ENCODE results near the gene MEGF11.
"Not testable (repeated sequence)": the region's sequence is repeated elsewhere in the genome, so short reads cannot be mapped to it uniquely, and the experiment has no call there.

The MEGF11 gene

DNA sequence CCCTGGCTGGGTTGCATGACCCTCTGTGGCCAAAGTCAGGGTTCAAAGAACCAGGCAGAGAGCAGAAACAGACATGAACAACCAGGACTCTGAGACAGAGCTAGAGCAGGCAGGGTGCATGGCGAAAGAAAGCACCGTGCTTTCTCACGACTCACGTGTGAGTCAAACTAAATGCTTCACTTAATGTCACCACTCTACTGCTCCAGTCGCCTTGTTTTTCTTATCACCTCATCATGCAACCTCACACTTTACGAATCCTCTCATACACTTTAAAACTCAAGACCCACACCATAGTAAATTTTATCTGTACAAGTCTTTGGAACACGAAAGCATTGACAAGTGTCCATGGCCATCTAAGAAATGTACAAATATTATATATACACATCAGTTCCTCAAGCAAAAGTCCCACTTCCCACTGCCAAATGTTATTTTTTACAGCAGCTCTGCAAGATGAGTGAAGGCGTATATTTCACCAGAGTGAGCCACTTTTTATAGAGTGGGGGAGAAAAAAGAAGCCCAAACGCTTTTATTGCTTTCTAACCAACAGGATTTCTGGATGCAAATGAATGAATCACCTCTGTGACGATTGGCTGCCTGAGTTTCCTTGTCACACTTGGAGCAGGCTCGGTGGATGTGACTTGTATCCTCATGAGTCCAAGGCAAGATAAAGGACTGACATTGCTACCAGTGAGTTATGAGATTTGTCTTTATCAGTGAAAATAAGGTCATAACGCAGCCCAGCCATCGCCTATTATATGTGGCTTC is 16.0 kb upstream of the MEGF11 start:
- H2AFZ ChIP-seq (ENCODE audit: low read length) = peak overlapping the region; percentile 96
- H3K79me2 ChIP-seq (ENCODE audit: insufficient read depth, low read length) = no peaks in the 10 kb centered on the region
- H3K9ac ChIP-seq (ENCODE audit: low read depth, low read length, poor library complexity, severe bottlenecking) = peak overlapping the region; percentile 54
- no peaks in the 10 kb centered on the region for H3K9me3 ChIP-seq (ENCODE audit: insufficient read depth, low read depth, low read length)
- H3K27me3 ChIP-seq (ENCODE audit: insufficient read depth, low read length, poor library complexity, severe bottlenecking) = no peaks in the 10 kb centered on the region
- H3K4me2 ChIP-seq (ENCODE audit: low read depth, low read length, poor library complexity, severe bottlenecking) = peak overlapping the region; percentile 88
- H4K20me1 ChIP-seq (ENCODE audit: insufficient read depth, low read length, poor library complexity, severe bottlenecking) = no peaks in the 10 kb centered on the region
- peaks cover 16% of the 10 kb centered on the region for H3K4me1 ChIP-seq (ENCODE audit: insufficient read depth, low read length, poor library complexity, severe bottlenecking)
- TF ChIP-seq, protein P1, sequence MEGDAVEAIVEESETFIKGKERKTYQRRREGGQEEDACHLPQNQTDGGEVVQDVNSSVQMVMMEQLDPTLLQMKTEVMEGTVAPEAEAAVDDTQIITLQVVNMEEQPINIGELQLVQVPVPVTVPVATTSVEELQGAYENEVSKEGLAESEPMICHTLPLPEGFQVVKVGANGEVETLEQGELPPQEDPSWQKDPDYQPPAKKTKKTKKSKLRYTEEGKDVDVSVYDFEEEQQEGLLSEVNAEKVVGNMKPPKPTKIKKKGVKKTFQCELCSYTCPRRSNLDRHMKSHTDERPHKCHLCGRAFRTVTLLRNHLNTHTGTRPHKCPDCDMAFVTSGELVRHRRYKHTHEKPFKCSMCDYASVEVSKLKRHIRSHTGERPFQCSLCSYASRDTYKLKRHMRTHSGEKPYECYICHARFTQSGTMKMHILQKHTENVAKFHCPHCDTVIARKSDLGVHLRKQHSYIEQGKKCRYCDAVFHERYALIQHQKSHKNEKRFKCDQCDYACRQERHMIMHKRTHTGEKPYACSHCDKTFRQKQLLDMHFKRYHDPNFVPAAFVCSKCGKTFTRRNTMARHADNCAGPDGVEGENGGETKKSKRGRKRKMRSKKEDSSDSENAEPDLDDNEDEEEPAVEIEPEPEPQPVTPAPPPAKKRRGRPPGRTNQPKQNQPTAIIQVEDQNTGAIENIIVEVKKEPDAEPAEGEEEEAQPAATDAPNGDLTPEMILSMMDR (conservative IDR thresholded peaks at IDR 0.05; ENCODE audit: low read length) = no peak
- TF ChIP-seq EZH2phosphoT487 (IDR thresholded peaks at IDR 0.05; ENCODE audit: borderline replicate concordance) = no peak
- H3K4me3 ChIP-seq (ENCODE audit: low read length, poor library complexity, severe bottlenecking) = peak overlapping the region; percentile 68
- H3K9me2 ChIP-seq (replicated peaks; ENCODE audit: low read depth, low read length) = no peaks in the 10 kb centered on the region
- H3K36me3 ChIP-seq (ENCODE audit: insufficient read depth, low read length) = no peaks in the 10 kb centered on the region
- H3F3A ChIP-seq (ENCODE audit: low read depth) = peaks cover 9% of the 10 kb centered on the region; the same call in 1 of the 2 replicates

DNA sequence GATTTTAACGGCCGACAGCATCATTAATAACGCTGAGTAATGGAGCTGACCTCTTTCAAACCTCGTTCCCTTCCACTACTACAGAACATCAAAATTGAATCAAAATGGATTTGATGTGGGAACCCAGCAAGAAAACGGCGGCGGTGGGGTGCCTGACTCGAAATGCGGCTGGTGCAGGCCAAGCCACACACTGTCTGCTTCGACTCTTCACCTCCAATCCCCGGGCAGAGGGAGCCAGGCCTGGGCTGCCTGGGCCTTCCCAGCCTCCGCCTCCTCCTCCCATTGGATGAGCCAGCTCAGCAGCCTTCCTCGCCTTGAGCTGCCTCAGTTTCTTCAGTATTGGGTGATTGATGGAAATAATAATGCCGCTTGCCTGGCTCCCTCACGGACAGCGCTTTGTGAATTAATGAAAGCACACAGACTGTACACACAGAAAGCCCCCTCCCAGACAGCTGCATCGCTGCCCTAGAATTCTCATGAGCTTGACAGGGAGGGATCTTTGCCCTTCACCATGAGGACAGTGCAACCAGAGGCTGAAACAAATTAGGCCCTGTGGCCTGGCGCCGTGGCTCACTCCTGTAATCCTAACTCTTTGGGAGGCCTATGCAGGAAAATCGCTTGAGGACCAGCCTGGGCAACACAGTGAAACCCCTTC is 11.4 kb upstream of the MEGF11 start:
- H4K20me1 ChIP-seq (ENCODE audit: insufficient read depth, low read length, poor library complexity, severe bottlenecking) = no peaks in the 10 kb centered on the region
- no peak overlapping the region for H2AFZ ChIP-seq (ENCODE audit: low read length)
- H3K9ac ChIP-seq (ENCODE audit: low read depth, low read length, poor library complexity, severe bottlenecking) = no peak overlapping the region
- peaks cover 14% of the 10 kb centered on the region for H3K4me1 ChIP-seq (ENCODE audit: insufficient read depth, low read length, poor library complexity, severe bottlenecking)
- H3K79me2 ChIP-seq (ENCODE audit: insufficient read depth, low read length) = no peaks in the 10 kb centered on the region
- no peaks in the 10 kb centered on the region for H3K27me3 ChIP-seq (ENCODE audit: insufficient read depth, low read length, poor library complexity, severe bottlenecking)
- TF ChIP-seq, protein P1 (conservative IDR thresholded peaks at IDR 0.05; ENCODE audit: low read length) = no peak
- no peak for TF ChIP-seq EZH2phosphoT487 (IDR thresholded peaks at IDR 0.05; ENCODE audit: borderline replicate concordance)
- no peak overlapping the region for H3K4me2 ChIP-seq (ENCODE audit: low read depth, low read length, poor library complexity, severe bottlenecking)
- H3K4me3 ChIP-seq (ENCODE audit: low read length, poor library complexity, severe bottlenecking) = no peak overlapping the region
- H3F3A ChIP-seq (ENCODE audit: low read depth) = peaks cover 5% of the 10 kb centered on the region; the same call in 1 of the 2 replicates
- no peaks in the 10 kb centered on the region for H3K9me3 ChIP-seq (ENCODE audit: insufficient read depth, low read depth, low read length)
- H3K36me3 ChIP-seq (ENCODE audit: insufficient read depth, low read length) = no peaks in the 10 kb centered on the region
- no peaks in the 10 kb centered on the region for H3K9me2 ChIP-seq (replicated peaks; ENCODE audit: low read depth, low read length)

DNA sequence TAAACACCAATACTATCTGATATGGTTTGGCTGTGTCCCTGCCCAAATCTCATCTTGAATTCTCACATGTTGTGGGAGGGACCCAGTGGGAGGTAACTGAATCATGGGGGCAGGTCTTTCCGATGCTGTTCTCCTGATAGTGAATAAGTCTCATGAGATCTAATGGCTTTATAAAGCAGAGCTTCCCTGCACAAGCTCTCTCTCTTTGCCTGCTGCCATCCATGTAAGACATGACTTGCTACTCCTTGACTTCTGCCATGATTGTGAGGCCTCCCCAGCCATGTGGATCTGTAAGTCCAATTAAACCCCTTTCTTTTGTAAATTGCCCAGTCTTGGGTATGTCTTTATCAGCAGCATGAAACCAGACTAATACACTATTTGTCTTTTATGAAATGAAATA is 9.3 kb upstream of the MEGF11 start:
- H3K4me1 ChIP-seq (ENCODE audit: insufficient read depth, low read length, poor library complexity, severe bottlenecking); H3K4me3 ChIP-seq (ENCODE audit: low read length, poor library complexity, severe bottlenecking); H3K9me2 ChIP-seq (replicated peaks; ENCODE audit: low read depth, low read length); H4K20me1 ChIP-seq (ENCODE audit: insufficient read depth, low read length, poor library complexity, severe bottlenecking); H3F3A ChIP-seq (ENCODE audit: low read depth); H3K27me3 ChIP-seq (ENCODE audit: insufficient read depth, low read length, poor library complexity, severe bottlenecking); H3K9ac ChIP-seq (ENCODE audit: low read depth, low read length, poor library complexity, severe bottlenecking); H3K79me2 ChIP-seq (ENCODE audit: insufficient read depth, low read length); H3K9me3 ChIP-seq (ENCODE audit: insufficient read depth, low read depth, low read length); H2AFZ ChIP-seq (ENCODE audit: low read length); H3K4me2 ChIP-seq (ENCODE audit: low read depth, low read length, poor library complexity, severe bottlenecking); H3K36me3 ChIP-seq (ENCODE audit: insufficient read depth, low read length): not testable (repeated sequence)
